HCT116 (cell line): ENCODE results near the gene PPP3R1. TPM values are rescaled to one million over a fixed set of nuclear protein-coding genes. Genes with fewer than 3 reads are reported as not detected.

Source experiments
- ATAC-seq: fragments of 200-7000 bp; cut with Tn5 transposase; 2 replicates; pipeline ENCODE4 v1.9.1; 2020; ENCODE audit warnings: mild to moderate bottlenecking, moderate library complexity
- BruUV-seq: library from RNA; stranded (reverse); fragments of 400-500 nt; replicated peaks from 2 replicates; lab custom pipeline; 2021; lab: Mats Ljungman, UMichigan
- CTCF ChIA-PET: fragments of 300-600 bp; sonication (Branson Sonifier 250); formaldehyde crosslinking; loops from one replicate; lab custom pipeline; 2021; ENCODE audit warnings: antibody characterized with exemption; lab: Charles Lee
- POLR2A ChIA-PET: fragments of 300-600, 350-600 bp; sonication (Branson Sonifier 250); formaldehyde crosslinking; loops from one replicate; lab custom pipeline; 2021; ENCODE audit warnings: antibody characterized with exemption; lab: Charles Lee
- RAD21 ChIA-PET, 2 experiments: fragments of 300-600 bp; sonication (Branson Sonifier 250); formaldehyde crosslinking; loops; one replicate each; lab custom pipeline; 2023; ENCODE audit warnings: low total read pairs in 2 of 2; ENCODE audit not compliant: uncharacterized antibody in 2 of 2, unreplicated experiment in 2 of 2, low non-redundant PET in 1 of 2; lab: Charles Lee
- DNase-seq: peaks from one replicate; pipeline ENCODE4 v3.0.0-alpha.2; 2010; ENCODE audit warnings: low read depth, low spot score
- H2AFZ ChIP-seq: fragments of 200-600 bp; shearing (Covaris generic), sonication (generic); 2 replicates; pipeline ENCODE4 v1.6.1; 2017; ENCODE audit warnings: low read depth, mixed run types, mixed read lengths, antibody characterized with exemption, low read length; ENCODE audit not compliant: poor library complexity, severe bottlenecking
- H3K27ac ChIP-seq: 2 replicates; pipeline ENCODE4 v1.5.1; 2012; ENCODE audit warnings: low read depth, low read length
- H3K27me3 ChIP-seq: fragments of 200-600 bp; sonication (generic); 2 replicates; pipeline ENCODE4 v1.6.1; 2016; ENCODE audit warnings: mixed run types, low read length, mixed read lengths; ENCODE audit not compliant: insufficient read depth
- H3K36me3 ChIP-seq, 2 experiments: fragments of 200-500 bp in 1 of 2; fragments of 200-600 bp in 1 of 2; sonication (Bioruptor generic) in 1 of 2; sonication (generic) in 1 of 2; 2 replicates each; pipeline versions ENCODE4 v1.5.1 to v1.6.1; 2014 to 2016; ENCODE audit warnings: low read length in 2 of 2, inconsistent platforms in 1 of 2, mixed read lengths in 1 of 2, mixed run types in 1 of 2; ENCODE audit not compliant: insufficient read depth in 2 of 2, control insufficient read depth in 1 of 2
- H3K4me1 ChIP-seq, 2 experiments: fragments of 200-600 bp in 1 of 2; sonication (generic) in 1 of 2; 2 replicates each; pipeline versions ENCODE4 v1.5.1 to v1.6.1; 2012 to 2017; ENCODE audit warnings: low read length in 2 of 2, inconsistent platforms in 1 of 2, mild to moderate bottlenecking in 1 of 2, mixed read lengths in 1 of 2, mixed run types in 1 of 2, moderate library complexity in 1 of 2; ENCODE audit not compliant: insufficient read depth in 2 of 2, control insufficient read depth in 1 of 2
- H3K4me2 ChIP-seq: fragments of 200-600 bp; sonication (generic); 2 replicates; pipeline ENCODE4 v1.6.1; 2017; ENCODE audit warnings: mixed run types, low read length, mixed read lengths
- H3K4me3 ChIP-seq, 2 experiments: fragments of 200-600 bp in 1 of 2; sonication (generic) in 1 of 2; replicated peaks in 1 of 2; 2 replicates each; pipeline ENCODE4 v1.5.1; 2011 to 2016; ENCODE audit warnings: low read length in 2 of 2, control low read depth in 1 of 2, low read depth in 1 of 2, mild to moderate bottlenecking in 1 of 2, mixed read lengths in 1 of 2, mixed run types in 1 of 2
- H3K79me2 ChIP-seq: fragments of 200-600 bp; sonication (generic); 2 replicates; pipeline ENCODE4 v1.6.1; 2017; ENCODE audit warnings: mild to moderate bottlenecking, mixed run types, low read length, moderate library complexity, mixed read lengths; ENCODE audit not compliant: insufficient read depth
- H3K9ac ChIP-seq: fragments of 200-600 bp; sonication (generic); 2 replicates; pipeline ENCODE4 v1.6.1; 2016; ENCODE audit warnings: low read length, mixed read lengths
- H3K9me2 ChIP-seq: fragments of 200-600 bp; sonication (generic), shearing (Covaris generic); 2 replicates; pipeline ENCODE4 v1.6.1; 2017; ENCODE audit warnings: mixed run types, mild to moderate bottlenecking, moderate library complexity; ENCODE audit not compliant: insufficient read depth
- H3K9me3 ChIP-seq, 2 experiments: fragments of 200-500 bp in 1 of 2; fragments of 200-600 bp in 1 of 2; sonication (Bioruptor generic) in 1 of 2; sonication (generic) in 1 of 2; 2 replicates each; pipeline ENCODE4 v1.6.1; 2014 to 2017; ENCODE audit warnings: low read length in 2 of 2, mixed read lengths in 2 of 2, inconsistent platforms in 1 of 2, low read depth in 1 of 2, mild to moderate bottlenecking in 1 of 2, mixed run types in 1 of 2, moderate library complexity in 1 of 2; ENCODE audit not compliant: control insufficient read depth in 1 of 2, insufficient read depth in 1 of 2
- H4K20me1 ChIP-seq: fragments of 200-600 bp; sonication (generic), shearing (Covaris generic); 2 replicates; pipeline ENCODE4 v1.6.1; 2017; ENCODE audit warnings: mixed run types, mild to moderate bottlenecking, moderate library complexity; ENCODE audit not compliant: insufficient read depth
- CEBPB ChIP-seq: IDR thresholded peaks from 2 replicates; pipeline ENCODE4 v1.6.1; 2012; ENCODE audit warnings: low read depth
- EGR1 ChIP-seq: IDR thresholded peaks from 2 replicates; pipeline ENCODE4 v1.6.1; 2012; ENCODE audit warnings: low read depth
- POLR2AphosphoS5 ChIP-seq: IDR thresholded peaks from 2 replicates; pipeline ENCODE4 v1.6.1; 2011; ENCODE audit warnings: mild to moderate bottlenecking, low read depth, low read length, moderate library complexity
- SRF ChIP-seq: IDR thresholded peaks from 2 replicates; pipeline ENCODE4 v1.6.1; 2012; ENCODE audit warnings: low read depth
- YY1 ChIP-seq: IDR thresholded peaks from 2 replicates; pipeline ENCODE4 v1.6.1; 2011; ENCODE audit warnings: low read length, low read depth, moderate library complexity, mild to moderate bottlenecking; ENCODE audit not compliant: insufficient replicate concordance; ENCODE audit errors: extremely low read depth
- ZBTB33 ChIP-seq: IDR thresholded peaks from 2 replicates; pipeline ENCODE4 v1.6.1; 2011; ENCODE audit warnings: mild to moderate bottlenecking, low read length, moderate library complexity; ENCODE audit not compliant: insufficient replicate concordance; ENCODE audit errors: extremely low read depth
- ZFX ChIP-seq: fragments of 450-650 bp; IDR thresholded peaks from 2 replicates; pipeline ENCODE4 v1.6.1; 2017
- intact Hi-C: fragments of 100-400 bp; cut with micrococcal nuclease; formaldehyde crosslinking; loops from 2 replicates; pipeline ENCODE4 v1.10.0; 2022
- total RNA-seq: library from RNA; stranded (reverse); gene quantifications from one replicate; pipeline ENCODE4 v1.2.1, GENCODE V29; 2021; ENCODE audit not compliant: unreplicated experiment
- TF ChIP-seq, protein P1 (sequence below), 3 experiments: fragments of 200-600 bp in 1 of 3; sonication (generic) in 1 of 3; IDR thresholded peaks in 2 of 3; conservative IDR thresholded peaks in 1 of 3; 2 replicates each; pipeline ENCODE4 v1.5.1; 2012 to 2017; ENCODE audit warnings: low read depth in 2 of 3, low read length in 2 of 3, antibody characterized with exemption in 1 of 3, borderline replicate concordance in 1 of 3, control low read depth in 1 of 3, mild to moderate bottlenecking in 1 of 3, mixed read lengths in 1 of 3, mixed run types in 1 of 3, moderate library complexity in 1 of 3; ENCODE audit not compliant: insufficient read depth in 1 of 3

Gene PPP3R1
- total RNA-seq, 1 experiment from 2014 or later = 69.9 TPM

- no peak for TF ChIP-seq SRF
- no peak for TF ChIP-seq POLR2AphosphoS5
- TF ChIP-seq ZFX = no peak
- no peak for TF ChIP-seq YY1
- TF ChIP-seq, protein P1, sequence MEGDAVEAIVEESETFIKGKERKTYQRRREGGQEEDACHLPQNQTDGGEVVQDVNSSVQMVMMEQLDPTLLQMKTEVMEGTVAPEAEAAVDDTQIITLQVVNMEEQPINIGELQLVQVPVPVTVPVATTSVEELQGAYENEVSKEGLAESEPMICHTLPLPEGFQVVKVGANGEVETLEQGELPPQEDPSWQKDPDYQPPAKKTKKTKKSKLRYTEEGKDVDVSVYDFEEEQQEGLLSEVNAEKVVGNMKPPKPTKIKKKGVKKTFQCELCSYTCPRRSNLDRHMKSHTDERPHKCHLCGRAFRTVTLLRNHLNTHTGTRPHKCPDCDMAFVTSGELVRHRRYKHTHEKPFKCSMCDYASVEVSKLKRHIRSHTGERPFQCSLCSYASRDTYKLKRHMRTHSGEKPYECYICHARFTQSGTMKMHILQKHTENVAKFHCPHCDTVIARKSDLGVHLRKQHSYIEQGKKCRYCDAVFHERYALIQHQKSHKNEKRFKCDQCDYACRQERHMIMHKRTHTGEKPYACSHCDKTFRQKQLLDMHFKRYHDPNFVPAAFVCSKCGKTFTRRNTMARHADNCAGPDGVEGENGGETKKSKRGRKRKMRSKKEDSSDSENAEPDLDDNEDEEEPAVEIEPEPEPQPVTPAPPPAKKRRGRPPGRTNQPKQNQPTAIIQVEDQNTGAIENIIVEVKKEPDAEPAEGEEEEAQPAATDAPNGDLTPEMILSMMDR (IDR thresholded peaks at IDR 0.05 in 2 of 3, conservative IDR thresholded peaks at IDR 0.05 in 1 of 3; ENCODE audit: borderline replicate concordance in 1 of 3, insufficient read depth in 1 of 3, low read depth in 2 of 3, low read length in 2 of 3) = no peak
- TF ChIP-seq ZBTB33 = no peak
- TF ChIP-seq CEBPB = no peak
- TF ChIP-seq EGR1 = no peak
- H3K9me2 ChIP-seq = no peaks in the 10 kb centered on the region
- H2AFZ ChIP-seq = no peak overlapping the region
- H3K79me2 ChIP-seq = no peaks in the 10 kb centered on the region
- H3K4me2 ChIP-seq = no peak overlapping the region
- H4K20me1 ChIP-seq = no peaks in the 10 kb centered on the region
- intact Hi-C loops = loop anchor here (5.0 to 10.0 kb wide), 2 partner anchors 164 to 228 kb away; no protein-coding TSS in a partner anchor
- H3K4me3 ChIP-seq = no peak overlapping the region
- BruUV-seq = no TSS peak
- peaks cover 15% of the 10 kb centered on the region for H3K27me3 ChIP-seq
- H3K9me3 ChIP-seq = no peaks in the 10 kb centered on the region
- no peak overlapping the region for H3K27ac ChIP-seq
- CTCF ChIA-PET = interaction anchor here (0.6 to 1.4 kb wide), 2 partner anchors 11 to 160 kb away, joined by 3 to 5 read pairs; no protein-coding TSS in a partner anchor
- RAD21 ChIA-PET = no interaction called here
- POLR2A ChIA-PET = no interaction called here
- no peaks in the 10 kb centered on the region for H3K36me3 ChIP-seq
- ATAC-seq (no peak), DNase-seq (no peak)
- no peaks in the 10 kb centered on the region for H3K4me1 ChIP-seq
- H3K9ac ChIP-seq = no peak overlapping the region
Observed at GRCh38 chr2:68280348-68280747, 28.0 kb upstream of the PPP3R1 start.
